Stimulated activated CD4-positive, alpha-beta T cell treated with anti-CD3 and anti-CD28 coated beads, Interleukin-12 subunit alpha, Interleukin-12 subunit beta, amount 100 ng/mL, for 24 hours (primary cell): Measurements from ENCODE around the gene CCT5.
"Not testable (repeated sequence)": the region's sequence is repeated elsewhere in the genome, so short reads cannot be mapped to it uniquely, and the experiment has no call there.

Experiments used
- DNase-seq, 2 experiments: peaks; one replicate each; pipeline ENCODE4 v3.0.0-alpha.2; 2020; ENCODE audit warnings: low read depth in 2 of 2

Gene CCT5

DNA sequence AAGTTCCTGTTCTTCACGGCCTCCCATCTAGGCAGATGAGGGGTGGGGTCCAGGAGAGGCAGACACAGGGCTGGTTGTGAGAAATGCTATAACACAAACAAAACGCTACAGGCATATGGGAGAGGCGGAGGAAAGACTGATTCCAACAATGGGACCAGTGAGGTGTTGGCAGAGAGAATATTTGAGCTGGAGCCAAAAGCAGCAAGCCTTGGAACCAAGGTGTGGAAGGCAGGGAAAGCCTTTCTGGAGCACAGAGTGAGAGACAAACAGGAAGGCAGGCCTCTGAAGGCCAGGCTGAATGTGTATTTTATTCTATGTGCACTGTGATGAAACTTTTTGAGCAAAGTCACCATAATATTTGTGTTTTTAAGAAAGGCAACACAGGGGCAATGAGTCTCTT is 3.3 kb upstream of the CCT5 start:
- DNase-seq, result no peak

DNA sequence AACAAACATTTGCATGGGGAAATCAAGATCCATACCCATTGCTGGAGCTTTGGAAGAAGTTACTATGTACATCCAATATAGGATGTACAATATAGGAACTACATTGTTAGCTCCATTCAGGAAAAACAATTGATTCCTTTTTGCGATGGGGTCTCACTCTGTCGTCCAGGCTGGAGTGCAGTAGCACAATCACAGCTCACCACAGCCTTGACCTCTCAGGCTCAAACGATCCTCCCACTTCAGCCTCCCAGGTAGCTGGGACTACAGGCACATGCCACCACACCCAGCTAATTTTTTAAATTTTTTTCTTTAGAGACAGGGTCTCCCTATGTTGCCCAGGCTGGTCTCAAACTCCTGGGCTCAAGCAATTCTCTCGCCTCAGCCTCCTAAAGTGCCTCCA is 2.9 kb upstream of the CCT5 start:
- DNase-seq, result not testable (repeated sequence)

DNA sequence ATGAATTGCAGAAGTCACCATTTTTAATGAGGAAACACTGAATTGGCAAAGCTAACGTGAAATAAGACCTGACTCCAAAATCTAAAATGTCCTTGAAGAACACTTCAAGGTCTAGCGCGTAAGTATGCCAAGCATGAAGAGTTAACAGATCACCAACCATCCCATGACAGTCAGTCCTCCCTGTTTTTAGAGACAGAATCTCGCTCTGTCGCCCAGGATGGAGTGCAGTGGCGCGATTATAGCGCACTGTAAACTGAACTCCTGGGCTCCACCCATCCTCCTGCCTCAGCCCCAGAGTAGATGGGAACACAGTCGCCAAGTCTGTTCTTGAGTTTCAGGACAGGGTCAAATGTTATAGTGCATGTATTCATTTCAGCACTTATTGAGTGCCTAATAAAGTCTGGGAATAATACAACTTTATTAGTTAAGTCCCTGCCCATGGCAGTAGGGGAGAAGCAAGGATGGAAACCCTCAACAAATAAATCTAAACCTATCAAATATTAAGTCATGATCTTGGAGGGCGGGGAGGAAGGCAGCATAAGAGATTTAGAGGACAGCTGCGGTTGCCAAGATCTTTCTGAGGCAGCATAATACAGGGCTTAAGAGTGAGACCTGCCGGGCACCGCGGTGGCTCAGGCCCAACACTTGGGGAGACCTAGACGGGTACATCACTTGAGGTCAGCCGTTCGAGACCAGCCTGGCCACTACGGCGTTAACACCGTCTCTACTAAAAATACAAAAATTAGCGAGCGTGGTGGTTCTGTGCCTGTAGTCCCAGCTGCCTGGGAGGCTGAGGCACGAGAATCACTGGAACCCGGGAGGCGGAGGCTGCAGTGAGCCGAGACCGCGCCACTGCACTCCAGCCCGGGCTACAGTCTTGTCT is 1.5 kb upstream of the CCT5 start:
- DNase-seq, result no peak

DNA sequence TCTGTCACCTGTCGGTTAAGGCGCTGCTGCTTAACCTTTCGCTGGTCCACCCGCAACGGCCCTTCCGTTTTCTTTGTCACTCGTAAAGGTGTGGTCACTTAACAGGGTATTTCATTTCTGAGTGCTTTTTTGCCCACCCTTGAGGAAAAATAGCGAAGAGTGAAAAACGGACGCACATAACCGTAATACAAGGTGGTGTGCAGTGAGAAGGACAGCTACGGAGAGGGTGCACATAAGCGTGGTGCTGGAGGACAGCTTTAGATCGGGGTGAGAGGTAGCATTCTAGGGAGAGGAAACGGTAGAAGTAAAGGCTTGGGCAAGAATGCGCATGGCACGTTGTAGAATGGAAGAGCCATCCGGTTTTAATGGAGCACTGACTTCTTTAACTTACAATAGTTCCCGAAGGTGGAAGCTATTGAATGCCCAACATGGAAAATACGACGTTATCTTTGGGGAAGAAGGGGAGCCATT is 761 bp downstream of the CCT5 start:
- no peak for DNase-seq

DNA sequence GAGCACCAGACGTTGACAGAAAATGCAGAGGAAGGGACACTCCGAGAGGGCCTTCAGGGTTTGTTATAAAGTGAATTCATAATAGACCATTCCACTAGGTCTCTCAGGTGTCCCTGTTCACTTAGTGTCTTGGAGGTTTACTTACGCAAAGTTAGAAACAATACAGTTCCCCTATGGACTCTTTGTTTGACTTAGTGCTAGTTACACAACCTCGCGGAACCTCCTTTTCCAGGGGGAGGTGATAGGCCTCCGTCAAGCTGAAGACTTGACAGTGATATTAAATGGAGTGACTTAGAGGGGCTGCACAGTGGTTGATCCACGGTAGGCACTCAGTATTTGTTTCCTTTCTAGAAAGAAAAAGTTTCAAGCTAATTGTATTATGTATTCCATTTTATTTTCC is 1.3 kb downstream of the CCT5 start:
- DNase-seq, result no peak

DNA sequence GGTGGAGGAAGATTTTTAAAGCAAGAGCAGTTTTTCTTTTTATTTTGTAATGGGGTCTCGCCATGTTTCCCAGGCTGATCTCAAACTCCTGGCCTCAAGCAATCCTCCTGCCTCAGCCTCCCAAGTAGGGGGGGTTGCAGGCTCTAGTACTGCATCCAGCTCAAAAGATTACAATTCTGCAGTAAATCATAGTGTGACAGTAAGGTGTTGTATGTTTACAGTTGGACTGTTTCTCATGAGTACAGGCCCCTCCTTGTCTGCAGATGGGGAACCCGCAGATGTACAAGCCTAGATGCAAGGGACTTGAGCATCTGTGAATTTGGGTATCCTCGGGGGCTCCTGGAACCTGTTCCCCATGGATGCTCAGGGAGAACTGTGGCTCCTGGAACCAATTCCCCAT is 3.3 kb downstream of the CCT5 start:
- no peak for DNase-seq

DNA sequence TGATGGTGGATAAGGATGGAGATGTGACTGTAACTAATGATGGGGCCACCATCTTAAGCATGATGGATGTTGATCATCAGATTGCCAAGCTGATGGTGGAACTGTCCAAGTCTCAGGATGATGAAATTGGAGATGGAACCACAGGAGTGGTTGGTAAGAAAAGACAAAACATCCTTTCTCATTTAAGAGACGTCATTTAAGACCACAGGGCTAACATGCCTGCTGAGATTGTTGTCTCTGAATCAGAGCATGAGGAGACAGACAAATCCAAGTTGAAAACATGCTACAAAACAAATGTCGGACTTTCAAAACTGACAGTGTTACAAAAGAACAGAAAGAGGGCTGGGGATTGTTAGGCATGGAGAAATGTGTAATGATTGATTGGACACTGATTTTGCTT is 4.6 kb downstream of the CCT5 start:
- DNase-seq, result no peak

DNA sequence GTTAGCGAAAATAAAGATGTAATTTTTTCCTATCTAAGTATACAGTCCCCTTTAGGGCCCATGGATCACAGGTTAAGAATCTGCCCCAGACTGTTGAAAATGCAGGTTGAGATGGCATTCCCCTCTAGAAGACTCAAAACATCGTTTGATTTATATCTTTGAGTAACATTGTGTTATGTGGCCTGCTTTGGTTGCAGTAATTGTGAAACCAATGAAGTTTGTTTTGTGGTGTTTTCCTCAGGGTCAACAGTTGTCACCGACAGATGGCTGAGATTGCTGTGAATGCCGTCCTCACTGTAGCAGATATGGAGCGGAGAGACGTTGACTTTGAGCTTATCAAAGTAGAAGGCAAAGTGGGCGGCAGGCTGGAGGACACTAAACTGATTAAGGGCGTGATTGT is 7.8 kb downstream of the CCT5 start:
- no peak for DNase-seq

DNA sequence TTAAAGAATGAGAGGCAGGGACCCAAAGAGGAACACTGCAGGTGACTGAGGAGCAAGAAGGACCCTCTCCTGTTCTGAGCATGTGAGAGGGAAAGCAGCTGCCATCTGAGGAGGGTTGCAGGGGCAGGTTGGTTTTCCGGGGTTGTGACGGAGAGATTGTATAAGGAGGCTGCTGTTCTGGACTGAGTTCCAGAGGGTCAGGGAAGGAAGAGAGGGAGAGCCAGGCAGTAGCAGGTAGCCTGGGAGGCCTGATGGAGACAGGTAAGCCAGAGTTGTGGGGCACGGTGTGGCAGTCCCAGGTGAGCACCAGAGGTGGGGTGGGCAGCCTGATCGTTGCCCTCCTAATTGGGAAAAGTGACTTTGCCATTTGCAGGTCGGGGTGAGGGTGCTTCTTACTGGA is 9.8 kb downstream of the CCT5 start:
- no peak for DNase-seq

DNA sequence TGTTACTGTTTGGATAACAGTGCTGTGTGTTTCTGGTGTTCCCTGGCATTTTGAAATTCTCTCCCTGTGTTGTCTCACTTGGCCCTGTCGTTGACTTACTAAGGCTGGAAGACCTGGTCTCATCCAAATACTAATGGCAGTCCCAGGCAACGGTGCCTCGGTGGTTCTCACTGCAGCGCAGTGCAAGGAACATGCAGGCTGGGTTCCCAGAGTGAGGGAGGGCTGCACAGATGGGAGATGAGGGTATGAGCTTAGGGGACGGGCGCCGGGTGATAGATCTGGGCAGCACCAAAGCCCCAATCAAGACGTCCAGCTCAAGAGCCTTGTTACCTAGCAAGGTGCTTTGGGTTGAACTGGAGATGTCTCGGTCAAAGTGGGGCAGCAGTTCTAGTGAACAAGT is 11.0 kb downstream of the CCT5 start:
- DNase-seq, result no peak

DNA sequence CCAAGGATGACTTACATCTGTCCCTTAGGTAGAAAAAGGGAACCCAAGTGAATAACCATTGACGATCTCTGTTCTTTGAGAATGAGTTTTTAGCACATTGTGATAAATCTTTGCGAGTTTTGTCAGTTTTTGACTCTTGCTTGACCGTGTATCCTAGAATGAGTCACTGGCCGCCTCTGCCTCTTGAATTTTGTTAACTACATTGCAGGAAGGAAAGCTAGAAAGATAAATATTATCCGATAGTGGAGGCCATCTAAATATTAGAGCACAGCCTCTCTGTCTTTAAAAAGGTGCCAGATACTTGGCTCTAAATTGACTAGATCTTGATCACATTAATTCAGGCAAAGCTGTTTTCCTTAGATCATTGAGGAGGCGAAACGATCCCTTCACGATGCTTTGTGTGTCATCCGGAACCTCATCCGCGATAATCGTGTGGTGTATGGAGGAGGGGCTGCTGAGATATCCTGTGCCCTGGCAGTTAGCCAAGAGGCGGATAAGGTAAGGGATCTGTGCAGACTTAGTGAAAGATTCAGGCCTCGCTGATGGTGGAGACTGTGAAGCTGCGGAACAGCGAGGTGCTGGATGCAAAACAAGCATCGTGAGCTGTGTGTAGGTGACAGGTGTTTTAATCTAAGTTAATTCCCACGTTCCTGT is 12.2 kb downstream of the CCT5 start:
- DNase-seq, result no peak

DNA sequence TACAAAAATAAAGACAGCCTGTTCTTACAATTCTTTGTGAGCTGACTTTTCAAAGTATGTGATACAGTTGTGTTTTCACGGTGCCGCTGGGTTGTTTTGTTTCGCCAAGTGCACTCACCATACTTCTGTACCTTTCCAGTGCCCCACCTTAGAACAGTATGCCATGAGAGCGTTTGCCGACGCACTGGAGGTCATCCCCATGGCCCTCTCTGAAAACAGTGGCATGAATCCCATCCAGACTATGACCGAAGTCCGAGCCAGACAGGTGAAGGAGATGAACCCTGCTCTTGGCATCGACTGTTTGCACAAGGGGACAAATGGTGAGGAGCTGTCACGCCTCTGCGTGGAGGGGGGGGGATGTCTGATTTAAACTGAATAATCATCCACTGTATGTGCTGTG is 12.9 kb downstream of the CCT5 start:
- no peak for DNase-seq

DNA sequence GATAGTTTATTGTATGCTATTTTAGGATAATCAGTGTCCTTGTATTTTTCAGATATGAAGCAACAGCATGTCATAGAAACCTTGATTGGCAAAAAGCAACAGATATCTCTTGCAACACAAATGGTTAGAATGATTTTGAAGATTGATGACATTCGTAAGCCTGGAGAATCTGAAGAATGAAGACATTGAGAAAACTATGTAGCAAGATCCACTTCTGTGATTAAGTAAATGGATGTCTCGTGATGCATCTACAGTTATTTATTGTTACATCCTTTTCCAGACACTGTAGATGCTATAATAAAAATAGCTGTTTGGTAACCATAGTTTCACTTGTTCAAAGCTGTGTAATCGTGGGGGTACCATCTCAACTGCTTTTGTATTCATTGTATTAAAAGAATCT is 14.5 kb downstream of the CCT5 start:
- no peak for DNase-seq

DNA sequence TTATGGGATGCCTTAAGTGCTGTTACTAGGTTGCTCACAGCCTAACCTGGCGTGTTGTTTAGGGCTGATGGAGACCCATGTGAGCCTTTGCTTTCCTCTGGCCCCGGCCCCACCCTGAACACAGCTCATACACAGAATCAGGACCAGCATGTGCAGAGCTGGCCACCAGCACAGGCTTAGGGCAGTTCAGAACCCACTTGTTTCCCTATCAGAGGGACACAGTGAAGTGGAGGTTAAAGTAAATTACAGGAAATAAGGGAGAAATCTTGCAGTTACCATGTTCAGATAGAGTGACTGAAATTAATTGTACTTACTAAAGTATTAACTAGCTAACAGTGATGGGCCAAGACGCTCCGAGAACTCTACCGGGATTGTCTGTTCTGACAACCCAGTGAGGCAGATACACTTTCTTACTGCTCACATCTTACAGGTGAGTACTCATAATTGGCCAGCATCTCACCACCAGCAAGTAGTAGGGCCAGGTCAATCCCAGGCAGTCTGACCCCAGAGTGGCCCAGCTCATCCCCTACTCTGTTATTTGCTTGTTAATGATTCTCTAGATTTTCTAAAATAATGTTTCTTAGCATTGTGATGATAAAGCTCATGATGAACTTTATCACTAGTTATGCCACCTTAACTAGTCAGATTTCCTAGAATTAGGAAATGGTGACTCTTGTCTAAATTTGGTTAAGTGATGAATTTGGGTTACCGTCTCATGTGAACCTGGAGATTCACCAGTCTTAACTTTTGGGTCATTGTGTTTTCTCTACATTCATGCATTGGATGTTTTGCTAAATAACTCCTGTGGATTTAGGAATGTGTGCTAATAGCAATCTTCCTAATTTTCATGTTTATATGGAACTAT is 15.4 kb downstream of the CCT5 start:
- DNase-seq, result no peak

DNA sequence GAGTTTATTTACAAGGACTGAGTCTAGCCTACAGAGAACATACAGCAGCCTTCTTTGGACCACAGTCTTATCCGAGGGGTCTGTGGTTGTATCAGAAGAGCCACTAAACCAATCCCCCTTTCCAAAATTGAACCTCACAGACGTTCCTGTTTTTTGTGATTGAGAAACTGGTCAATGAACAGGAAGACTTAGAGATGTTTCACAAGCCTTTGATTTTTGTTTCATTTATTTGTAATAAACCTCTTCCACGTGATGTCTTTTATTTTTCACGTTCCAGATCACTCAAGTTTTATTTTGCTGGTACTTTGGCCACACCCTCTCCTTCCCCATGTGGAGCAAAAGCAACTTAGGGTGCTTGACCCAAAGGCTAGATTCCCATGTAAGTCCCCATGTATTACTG is 16.1 kb downstream of the CCT5 start:
- no peak for DNase-seq

DNA sequence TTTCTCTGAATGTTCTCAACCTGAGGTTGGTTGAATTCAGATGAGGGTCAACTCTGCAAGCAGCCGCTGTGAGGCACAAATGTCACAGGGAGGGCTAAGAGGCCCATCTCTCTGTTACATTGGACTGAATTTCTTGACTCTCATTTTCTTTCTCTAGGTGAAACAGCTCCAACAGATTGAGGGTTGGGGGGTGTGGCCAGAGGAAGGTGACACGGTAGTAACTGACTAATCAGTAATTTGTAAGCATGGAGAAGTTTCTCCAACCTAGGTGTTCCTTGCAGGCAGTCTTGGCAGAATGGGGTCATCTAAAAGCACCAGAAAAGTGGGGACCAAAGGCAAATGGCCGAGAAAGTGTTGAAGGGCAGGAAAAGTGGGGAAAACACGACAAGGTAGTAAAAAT is 16.8 kb downstream of the CCT5 start:
- DNase-seq, result no peak

DNA sequence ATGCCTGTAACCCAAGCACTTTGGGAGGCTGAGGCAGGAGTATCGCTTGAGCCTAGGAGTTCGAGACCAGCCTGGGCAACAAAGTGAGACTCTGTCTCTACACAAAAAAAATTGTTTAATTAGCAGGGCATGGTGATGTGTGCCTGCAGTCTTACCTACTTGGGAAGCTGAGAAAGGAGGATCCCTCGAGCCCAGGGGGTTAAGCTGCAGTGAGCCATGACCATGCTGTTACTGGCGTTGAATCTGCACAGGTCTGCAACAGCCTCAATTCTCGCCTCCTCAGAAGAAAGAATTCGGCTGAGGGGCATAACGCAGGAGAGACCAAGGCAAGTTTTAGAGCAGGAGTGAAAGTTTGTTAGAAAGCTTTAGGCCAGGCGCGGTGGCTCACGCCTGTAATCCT is 18.0 kb downstream of the CCT5 start:
- no peak for DNase-seq

DNA sequence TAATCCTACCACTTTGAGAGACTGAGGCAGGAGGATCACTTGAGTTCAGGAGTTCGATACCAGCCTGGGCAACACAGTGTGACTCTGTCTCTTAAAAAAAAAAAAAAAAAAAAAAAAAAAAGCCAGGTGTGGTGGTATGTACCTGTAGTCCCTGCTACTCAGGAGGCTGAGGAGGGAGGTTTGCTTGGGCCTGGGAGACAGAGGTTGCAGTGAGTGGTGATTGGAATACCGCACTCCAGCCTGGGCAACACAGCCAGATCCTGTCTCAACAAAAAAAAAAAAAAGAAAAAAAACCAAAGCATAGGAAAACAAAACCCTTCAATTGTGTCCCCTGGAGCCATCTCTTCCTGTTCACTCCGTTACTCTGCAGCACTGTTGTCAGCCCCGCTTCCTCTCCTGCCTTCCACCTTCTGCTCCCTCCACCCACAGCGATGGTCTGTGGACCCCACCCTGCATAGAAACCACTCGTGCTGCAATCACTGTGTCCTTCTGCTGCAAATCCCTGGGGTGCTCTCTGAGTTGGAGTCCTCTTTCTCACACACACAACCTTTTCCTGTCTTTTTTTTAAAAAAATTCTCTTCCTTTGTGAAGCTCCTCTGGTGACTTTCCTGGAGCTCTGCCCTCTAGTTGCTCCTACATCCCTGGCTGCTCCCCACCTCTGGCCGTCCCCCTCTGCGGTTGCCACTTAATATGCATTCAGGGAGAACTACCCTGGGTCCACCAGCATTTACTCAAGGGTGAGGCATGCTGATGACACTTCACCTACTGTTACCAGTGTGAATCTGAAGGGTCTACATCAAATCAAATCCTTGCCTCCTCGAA is 22.2 kb downstream of the CCT5 start:
- DNase-seq, result no peak

DNA sequence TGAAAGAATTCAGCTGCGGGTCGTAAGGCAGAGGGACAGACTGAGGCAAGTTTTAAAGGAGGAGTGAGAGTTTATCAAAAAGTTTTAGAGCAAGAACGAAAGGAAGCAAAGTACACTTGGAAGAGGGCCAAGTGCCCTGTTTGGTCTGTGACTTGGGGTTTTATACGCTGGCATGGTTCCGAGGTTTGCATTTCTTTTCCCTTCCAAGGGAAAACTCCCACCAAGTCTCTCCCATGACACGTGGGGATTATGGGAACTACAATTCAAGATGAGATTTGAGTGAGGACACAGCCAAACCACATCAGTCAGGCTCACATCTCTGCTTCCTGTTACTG is 22.8 kb downstream of the CCT5 start:
- DNase-seq, result not testable (repeated sequence)

DNA sequence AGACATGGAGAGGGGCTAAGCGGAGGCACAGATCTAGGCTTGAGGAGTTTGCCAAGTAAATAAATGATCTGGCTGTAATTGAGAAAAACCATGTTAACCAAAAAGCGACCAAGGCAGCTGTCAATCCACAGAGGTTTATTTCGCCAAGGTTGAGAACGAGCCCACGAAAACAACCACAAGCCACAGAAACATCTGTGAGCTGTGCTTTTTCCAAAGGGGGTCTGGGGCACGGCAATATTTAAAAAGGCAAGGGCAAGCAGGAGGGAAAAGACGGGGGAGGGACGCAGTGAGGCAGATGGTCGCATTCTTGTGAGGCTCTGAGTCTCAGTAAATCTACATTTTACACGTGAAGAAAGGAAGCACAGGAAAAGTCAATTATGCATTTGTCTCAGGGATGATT is 25.4 kb downstream of the CCT5 start:
- DNase-seq, result no peak

DNA sequence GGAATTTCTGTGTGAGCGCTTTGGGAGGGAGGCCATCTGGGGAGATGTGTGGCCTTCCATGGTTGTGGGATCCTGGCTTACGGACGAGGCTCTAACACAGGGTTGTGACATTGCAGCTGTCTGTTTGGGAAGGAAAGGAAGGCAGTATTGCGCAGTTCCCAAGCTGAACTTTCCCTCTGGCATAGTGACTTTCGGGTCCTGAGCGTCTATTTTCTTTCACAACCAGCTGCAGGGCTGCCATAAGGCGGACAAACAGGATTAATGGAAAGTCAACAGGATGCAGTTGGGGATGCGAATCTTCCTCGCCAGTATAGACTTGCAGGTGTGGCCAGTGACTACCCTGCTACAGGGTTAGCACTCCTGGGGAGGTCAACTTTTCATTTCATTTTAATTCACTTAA is 25.9 kb downstream of the CCT5 start:
- no peak for DNase-seq

DNA sequence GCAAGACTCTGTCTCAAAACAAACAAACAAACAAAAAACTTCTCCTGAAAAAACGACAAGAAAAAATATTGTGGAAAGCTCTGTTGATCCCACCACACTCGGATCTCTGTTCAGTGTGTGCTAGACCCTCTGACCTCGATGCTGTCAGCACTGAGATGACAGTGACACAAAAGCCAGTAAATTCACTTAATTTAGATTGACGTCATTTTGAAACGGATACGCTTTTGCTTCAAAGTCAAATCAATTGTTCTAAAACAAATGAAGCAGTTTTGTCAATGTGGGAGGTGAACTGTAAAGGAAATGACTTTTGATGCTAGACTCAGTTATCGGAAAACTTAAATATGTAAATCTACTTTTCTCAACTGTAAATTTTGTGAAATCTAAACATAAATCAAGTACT is 26.6 kb downstream of the CCT5 start:
- no peak for DNase-seq
